Lower lobe of right lung (tissue), 2 donors: ENCODE measurements around the gene BZW2. TPM values are rescaled to one million over a fixed set of nuclear protein-coding genes. Genes with fewer than 3 reads are reported as not detected.

Experiments
- ATAC-seq, 2 donors: fragments of 200-7000 bp; cut with Tn5 transposase; one replicate each; pipeline ENCODE4 v1.9.1; 2020 to 2022; ENCODE audit warnings: mild to moderate bottlenecking in 2 of 2, moderate library complexity in 2 of 2
- DNase-seq: peaks from one replicate; pipeline ENCODE4 v3.0.0-alpha.2; 2020
- H3K27ac ChIP-seq: fragments of 200-600 bp; one replicate; pipeline ENCODE4 v1.8.0; 2022
- H3K27me3 ChIP-seq: fragments of 200-600 bp; one replicate; pipeline ENCODE4 v1.8.0; 2022; ENCODE audit warnings: low read depth
- H3K36me3 ChIP-seq: fragments of 200-600 bp; one replicate; pipeline ENCODE4 v1.8.0; 2022; ENCODE audit warnings: mild to moderate bottlenecking
- H3K4me1 ChIP-seq: fragments of 200-600 bp; one replicate; pipeline ENCODE4 v1.8.0; 2022
- H3K4me3 ChIP-seq: fragments of 200-600 bp; one replicate; pipeline ENCODE4 v1.8.0; 2022; ENCODE audit warnings: mild to moderate bottlenecking
- H3K9me3 ChIP-seq: fragments of 200-600 bp; one replicate; pipeline ENCODE4 v1.8.0; 2022
- CTCF ChIP-seq: fragments of 200-600 bp; IDR thresholded peaks from one replicate; pipeline ENCODE4 v1.8.0; 2022; ENCODE audit warnings: antibody characterized with exemption, mild to moderate bottlenecking
- intact Hi-C: fragments of 100-400 bp; cut with DNase I; formaldehyde crosslinking; loops from one replicate; pipeline ENCODE4 v1.11.0; 2022
- total RNA-seq: library from RNA; stranded (reverse); fragmentation: NEBNext Ultra II Directional; extraction: Animal tissue kit (Norgen Biotek cat#: 25700); gene quantifications from one replicate; pipeline ENCODE4 v1.2.1, GENCODE V29; 2021
- donor health status: DM: no; HTN: yes; CAD: no; lungs with severe emphysema.

Gene BZW2
- total RNA-seq, 1 donor from 2014 or later: 24.6 TPM

- TF ChIP-seq CTCF: no peak
- no peak for DNase-seq
These were observed 42.3 kb downstream of the BZW2 start for GRCh38 chr7:16688249-16688648.

GRCh38 chr7:16691241-16691640, 45.3 kb downstream of the BZW2 start:
- Histone ChIP-seq H3K4me1 (no peaks in the 10 kb centered on the region), H3K27me3 (no peaks in the 10 kb centered on the region), H3K9me3 (no peaks in the 10 kb centered on the region), H3K4me3 (no peak overlapping the region), H3K27ac (no peak overlapping the region), H3K36me3 (peaks cover 43% of the 10 kb centered on the region)
- DNase-seq (no peak), ATAC-seq (no peak)
- TF ChIP-seq CTCF: no peak
- intact Hi-C loops: no loop called here

More at GRCh38 chr7:16688249-16688648, 42.3 kb downstream of the BZW2 start:
- peaks cover 41% of the 10 kb centered on the region for H3K36me3 ChIP-seq
- no peaks in the 10 kb centered on the region for H3K9me3 ChIP-seq
- no peak for ATAC-seq
- intact Hi-C loops: no loop called here
- no peak overlapping the region for H3K27ac ChIP-seq
- H3K4me1 ChIP-seq: no peaks in the 10 kb centered on the region
- no peaks in the 10 kb centered on the region for H3K27me3 ChIP-seq
- no peak overlapping the region for H3K4me3 ChIP-seq

DNA sequence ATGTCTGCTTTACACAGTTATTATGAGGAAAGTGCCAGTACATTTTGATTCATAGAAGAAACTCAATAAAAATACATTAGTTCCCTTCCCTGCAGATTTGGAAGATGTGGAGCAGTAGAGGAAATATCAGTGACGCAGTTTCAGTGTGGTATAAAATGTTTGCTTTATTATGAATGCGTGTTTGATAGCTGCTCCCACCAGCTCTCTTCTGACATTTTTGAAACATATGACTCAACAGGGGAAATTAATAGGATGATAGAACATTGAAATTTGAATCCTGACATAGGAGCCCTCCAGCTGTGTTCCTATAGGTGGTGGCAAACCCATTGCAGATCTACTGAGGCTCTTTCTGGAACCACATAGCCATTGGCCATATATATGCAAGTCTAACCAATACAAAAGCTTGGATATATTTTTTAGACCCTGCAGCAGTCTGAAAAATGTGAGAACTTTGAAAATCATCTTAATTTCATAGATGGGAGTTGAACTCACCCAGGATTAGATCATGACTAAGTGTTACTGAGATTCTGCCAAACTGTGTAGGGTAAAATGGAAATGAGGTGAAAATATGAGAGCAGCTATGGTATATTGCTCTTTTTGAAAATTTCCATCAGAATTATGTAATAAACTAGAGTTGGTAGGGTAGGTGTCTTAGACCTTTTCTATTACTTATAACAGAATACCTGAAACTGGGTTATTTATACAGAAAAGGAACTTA, 47.8 kb downstream of the BZW2 start:
- Histone ChIP-seq H3K27ac (no peak overlapping the region), H3K9me3 (no peaks in the 10 kb centered on the region), H3K27me3 (no peaks in the 10 kb centered on the region), H3K36me3 (peaks cover 66% of the 10 kb centered on the region), H3K4me3 (no peak overlapping the region), H3K4me1 (no peaks in the 10 kb centered on the region)
- ATAC-seq (no peak), DNase-seq (no peak)
- intact Hi-C loops: no loop called here
- TF ChIP-seq CTCF: no peak

- H3K9me3 ChIP-seq: no peaks in the 10 kb centered on the region
- H3K4me1 ChIP-seq: no peaks in the 10 kb centered on the region
- no peak for TF ChIP-seq CTCF
- H3K4me3 ChIP-seq: no peak overlapping the region
- H3K36me3 ChIP-seq: peaks cover 76% of the 10 kb centered on the region
- intact Hi-C loops: no loop called here
- H3K27me3 ChIP-seq: no peaks in the 10 kb centered on the region
- ATAC-seq (no peak), DNase-seq (no peak)
- H3K27ac ChIP-seq: no peak overlapping the region
These were observed 48.8 kb downstream of the BZW2 start for GRCh38 chr7:16694806-16695205.

- Histone ChIP-seq H3K27me3 (no peaks in the 10 kb centered on the region), H3K9me3 (no peaks in the 10 kb centered on the region), H3K4me3 (no peak overlapping the region), H3K36me3 (peaks cover 77% of the 10 kb centered on the region), H3K4me1 (no peaks in the 10 kb centered on the region), H3K27ac (no peak overlapping the region)
- intact Hi-C loops: no loop called here
- ATAC-seq: peak; percentile 87 to 89
- DNase-seq: no peak
- TF ChIP-seq CTCF: peak; percentile 61
These were observed 49.7 kb downstream of the BZW2 start for GRCh38 chr7:16695621-16696237.
